Fibroblast of lung (primary cell): ENCODE measurements around the gene ITCH. TPM values are rescaled to one million over a fixed set of nuclear protein-coding genes. Genes with fewer than 3 reads are reported as not detected.
"Not testable (repeated sequence)": the region's sequence is repeated elsewhere in the genome, so short reads cannot be mapped to it uniquely, and the experiment has no call there.

Experiments
- DNase-seq, 2 donors: peaks; one replicate each; pipeline versions ENCODE4 v3.0.0 to v3.0.0-alpha.2; 2010; ENCODE audit warnings: low read depth in 2 of 2
- H2AFZ ChIP-seq: 2 replicates; pipeline ENCODE4 v1.5.1; 2012; ENCODE audit warnings: low read length, control low read depth, inconsistent platforms
- H3K27ac ChIP-seq: 2 replicates; pipeline ENCODE4 v1.5.1; 2011; ENCODE audit warnings: low read length, control low read depth; ENCODE audit not compliant: insufficient read depth
- H3K27me3 ChIP-seq: 2 replicates; pipeline ENCODE4 v1.5.1; 2011; ENCODE audit warnings: mild to moderate bottlenecking, low read length; ENCODE audit not compliant: control insufficient read depth, insufficient read depth
- H3K36me3 ChIP-seq: 2 replicates; pipeline ENCODE4 v1.5.1; 2011; ENCODE audit warnings: low read length; ENCODE audit not compliant: control insufficient read depth, insufficient read depth
- H3K4me1 ChIP-seq: 2 replicates; pipeline ENCODE4 v1.5.1; 2011; ENCODE audit warnings: low read length; ENCODE audit not compliant: control insufficient read depth, insufficient read depth; ENCODE audit errors: extremely low read depth
- H3K4me2 ChIP-seq: 2 replicates; pipeline ENCODE4 v1.5.1; 2011; ENCODE audit warnings: low read length, control low read depth; ENCODE audit not compliant: insufficient read depth; ENCODE audit errors: extremely low read depth
- H3K4me3 ChIP-seq, 4 experiments: fragments of 200-600 bp in 1 of 4; sonication (generic) in 1 of 4; replicated peaks in 1 of 4; 2 replicates each; pipeline ENCODE4 v1.5.1; 2011 to 2016; ENCODE audit warnings: low read length in 4 of 4, low read depth in 3 of 4, mild to moderate bottlenecking in 3 of 4, control low read depth in 2 of 4, inconsistent platforms in 1 of 4, mixed read lengths in 1 of 4; ENCODE audit not compliant: insufficient read depth in 1 of 4; ENCODE audit errors: control extremely low read depth in 1 of 4
- H3K79me2 ChIP-seq: 2 replicates; pipeline ENCODE4 v1.5.1; 2012; ENCODE audit warnings: mild to moderate bottlenecking, low read length, inconsistent platforms; ENCODE audit not compliant: control insufficient read depth, insufficient read depth
- H3K9ac ChIP-seq: 2 replicates; pipeline ENCODE4 v1.5.1; 2011; ENCODE audit warnings: mild to moderate bottlenecking, low read length, control low read depth; ENCODE audit not compliant: insufficient read depth
- H3K9me3 ChIP-seq: 2 replicates; pipeline ENCODE4 v1.5.1; 2012; ENCODE audit warnings: low read depth, low read length; ENCODE audit not compliant: control insufficient read depth, insufficient read depth
- H4K20me1 ChIP-seq: 2 replicates; pipeline ENCODE4 v1.5.1; 2011; ENCODE audit warnings: low read length; ENCODE audit not compliant: control insufficient read depth, insufficient read depth; ENCODE audit errors: extremely low read depth
- CTCF ChIP-seq, 2 donors: IDR thresholded peaks in 1 of 2; conservative IDR thresholded peaks in 1 of 2; 1 replicate in 1 of 2; 2 replicates in 1 of 2; pipeline ENCODE4 v1.5.1; 2011 to 2012; ENCODE audit warnings: low read length in 2 of 2, control low read depth in 1 of 2, inconsistent platforms in 1 of 2, low read depth in 1 of 2, mild to moderate bottlenecking in 1 of 2
- EZH2 ChIP-seq: IDR thresholded peaks from 2 replicates; pipeline ENCODE4 v1.5.1; 2012; ENCODE audit warnings: low read length, control low read depth, mild to moderate bottlenecking; ENCODE audit errors: missing control alignments
- polyA plus RNA-seq, 2 donors: library from polyadenylated mRNA; depleted of rRNA in 1 of 2; stranded (reverse) in 1 of 2; unstranded in 1 of 2; fragments of >200 nt; gene quantifications; 2 replicates each; pipeline ENCODE4 v1.2.1, GENCODE V29; 2011 to 2012; ENCODE audit warnings: missing spikeins in 1 of 2
- total RNA-seq: library from RNA; depleted of rRNA; stranded (reverse); fragments of >200 nt; gene quantifications from 2 replicates; pipeline ENCODE4 v1.2.1, GENCODE V29; 2014

Gene ITCH
- total and polyA plus RNA-seq, 2 donors (not counting 1 experiment from before 2014, with no cell fraction given) = 25.0 to 77.6 TPM

- Histone ChIP-seq H4K20me1 (no peaks in the 10 kb centered on the region), H3K9me3 (no peaks in the 10 kb centered on the region), H3K4me1 (peaks cover 13% of the 10 kb centered on the region), H3K27me3 (no peaks in the 10 kb centered on the region), H2AFZ (no peak overlapping the region), H3K4me2 (no peak overlapping the region), H3K9ac (no peak overlapping the region), H3K4me3 (no peak overlapping the region), H3K79me2 (no peaks in the 10 kb centered on the region), H3K36me3 (peaks cover 3% of the 10 kb centered on the region), H3K27ac (no peak overlapping the region)
- peak; percentile 35 to 57 for DNase-seq
- no peak for TF ChIP-seq EZH2
- peak in 1 of 2 donors; percentile 38 for TF ChIP-seq CTCF (conservative IDR thresholded peaks at IDR 0.05 in 1 of 2, IDR thresholded peaks at IDR 0.05 in 1 of 2; ENCODE audit: low read depth in 1 of 2, low read length in 2 of 2)
These were observed 110.3 kb downstream of the ITCH start for GRCh38 chr20:34473262-34473883.

- Histone ChIP-seq H3K4me3 (no peak overlapping the region), H3K4me2 (no peak overlapping the region), H2AFZ (no peak overlapping the region), H3K36me3 (peaks cover 6% of the 10 kb centered on the region), H3K4me1 (peaks cover 13% of the 10 kb centered on the region), H3K79me2 (no peaks in the 10 kb centered on the region), H4K20me1 (no peaks in the 10 kb centered on the region), H3K27ac (no peak overlapping the region), H3K9ac (no peak overlapping the region), H3K9me3 (no peaks in the 10 kb centered on the region), H3K27me3 (no peaks in the 10 kb centered on the region)
- DNase-seq = peak; percentile 25 to 44
- TF ChIP-seq EZH2 (no peak), CTCF (conservative IDR thresholded peaks at IDR 0.05 in 1 of 2, IDR thresholded peaks at IDR 0.05 in 1 of 2; ENCODE audit: low read depth in 1 of 2, low read length in 2 of 2) (peak; percentile 38 to 49)
These were observed 113.1 kb downstream of the ITCH start for GRCh38 chr20:34475979-34476736.

GRCh38 chr20:34479627-34480026, 116.6 kb downstream of the ITCH start:
- Histone ChIP-seq H2AFZ (no peak overlapping the region), H4K20me1 (no peaks in the 10 kb centered on the region), H3K27ac (no peak overlapping the region), H3K36me3 (peaks cover 13% of the 10 kb centered on the region), H3K4me3 (no peak overlapping the region), H3K4me1 (no peaks in the 10 kb centered on the region), H3K9me3 (no peaks in the 10 kb centered on the region), H3K79me2 (no peaks in the 10 kb centered on the region), H3K27me3 (no peaks in the 10 kb centered on the region), H3K9ac (no peak overlapping the region), H3K4me2 (no peak overlapping the region)
- no peak for TF ChIP-seq CTCF (conservative IDR thresholded peaks at IDR 0.05 in 1 of 2, IDR thresholded peaks at IDR 0.05 in 1 of 2; ENCODE audit: low read depth in 1 of 2, low read length in 2 of 2)
- no peak for TF ChIP-seq EZH2
- no peak for DNase-seq

GRCh38 chr20:34482154-34482553, 119.1 kb downstream of the ITCH start:
- H3K79me2 ChIP-seq = not testable (repeated sequence)

More at GRCh38 chr20:34482154-34482553, 119.1 kb downstream of the ITCH start:
- H3K4me3 ChIP-seq, H3K27me3 ChIP-seq, H4K20me1 ChIP-seq, DNase-seq, H3K4me2 ChIP-seq, H3K27ac ChIP-seq, H3K9ac ChIP-seq, H3K9me3 ChIP-seq, H2AFZ ChIP-seq, H3K4me1 ChIP-seq: not testable (repeated sequence)
- H3K36me3 ChIP-seq = peaks cover 13% of the 10 kb centered on the region
